GM13976 (cell line): Measurements from ENCODE around the gene LCN12.

Source experiments
- DNase-seq: peaks from one replicate; pipeline ENCODE4 v3.0.0; 2012; ENCODE audit warnings: low spot score
- in situ Hi-C: fragments of 300-500 bp; cut with MboI; formaldehyde crosslinking; loops from one replicate; pipeline ENCODE4 v1.12.0; 2022; ENCODE audit warnings: low sequenced_read_pairs, mixed read lengths, inconsistent platforms; ENCODE audit not compliant: unreplicated experiment
- TF ChIP-seq, protein P1 (sequence below): IDR thresholded peaks from 2 replicates; pipeline ENCODE4 v1.5.1; 2012; ENCODE audit warnings: borderline replicate concordance, mild to moderate bottlenecking; ENCODE audit not compliant: insufficient read depth; ENCODE audit errors: extremely low read depth, missing control alignments, control extremely low read depth

LCN12 gene

DNA sequence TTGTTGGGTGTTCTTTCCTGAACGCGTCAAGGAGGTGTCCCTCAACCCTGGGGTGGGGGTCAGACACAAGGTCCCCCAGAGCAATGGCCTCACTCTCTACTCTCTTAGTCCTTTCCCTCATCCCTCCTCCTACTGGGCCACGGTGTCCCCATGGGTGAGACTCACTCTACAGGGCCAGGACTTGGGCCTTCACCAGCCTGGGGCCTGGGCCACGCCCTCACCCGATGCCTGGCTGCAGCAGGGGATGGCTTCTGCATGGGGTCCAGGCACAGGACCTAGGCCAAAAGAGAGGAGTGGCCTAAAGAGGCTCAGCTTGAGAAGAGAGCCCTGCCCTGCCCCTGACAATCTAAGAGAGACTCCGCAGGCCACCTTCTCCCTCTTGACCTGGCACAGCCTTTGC, 5.8 kb downstream of the LCN12 start:
- DNase-seq, result no peak
- TF ChIP-seq, protein P1, sequence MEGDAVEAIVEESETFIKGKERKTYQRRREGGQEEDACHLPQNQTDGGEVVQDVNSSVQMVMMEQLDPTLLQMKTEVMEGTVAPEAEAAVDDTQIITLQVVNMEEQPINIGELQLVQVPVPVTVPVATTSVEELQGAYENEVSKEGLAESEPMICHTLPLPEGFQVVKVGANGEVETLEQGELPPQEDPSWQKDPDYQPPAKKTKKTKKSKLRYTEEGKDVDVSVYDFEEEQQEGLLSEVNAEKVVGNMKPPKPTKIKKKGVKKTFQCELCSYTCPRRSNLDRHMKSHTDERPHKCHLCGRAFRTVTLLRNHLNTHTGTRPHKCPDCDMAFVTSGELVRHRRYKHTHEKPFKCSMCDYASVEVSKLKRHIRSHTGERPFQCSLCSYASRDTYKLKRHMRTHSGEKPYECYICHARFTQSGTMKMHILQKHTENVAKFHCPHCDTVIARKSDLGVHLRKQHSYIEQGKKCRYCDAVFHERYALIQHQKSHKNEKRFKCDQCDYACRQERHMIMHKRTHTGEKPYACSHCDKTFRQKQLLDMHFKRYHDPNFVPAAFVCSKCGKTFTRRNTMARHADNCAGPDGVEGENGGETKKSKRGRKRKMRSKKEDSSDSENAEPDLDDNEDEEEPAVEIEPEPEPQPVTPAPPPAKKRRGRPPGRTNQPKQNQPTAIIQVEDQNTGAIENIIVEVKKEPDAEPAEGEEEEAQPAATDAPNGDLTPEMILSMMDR, result no peak
- in situ Hi-C loops, result no loop called here

DNA sequence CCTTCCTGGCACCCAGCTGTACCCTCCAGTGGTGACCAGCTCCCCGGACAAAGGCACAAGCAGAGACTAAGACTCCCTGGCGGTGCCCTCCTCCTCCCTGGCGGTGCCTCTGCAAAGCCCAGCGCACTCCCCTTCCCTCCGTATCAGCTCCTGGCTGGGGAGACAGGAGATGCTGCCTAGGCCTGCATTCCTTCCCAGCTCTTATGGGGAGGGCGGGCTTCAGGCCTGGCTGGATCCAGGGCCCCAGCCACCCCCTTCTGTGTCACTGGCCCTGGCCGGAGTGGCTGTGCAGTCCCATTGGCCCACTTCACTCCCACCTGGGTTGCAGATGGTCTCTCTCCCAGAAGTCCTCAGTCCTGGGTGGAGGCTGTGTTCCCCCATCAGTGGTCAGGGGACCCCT, 6.4 kb downstream of the LCN12 start:
- TF ChIP-seq, protein P1, result no peak
- DNase-seq, result no peak
- in situ Hi-C loops, result no loop called here

DNA sequence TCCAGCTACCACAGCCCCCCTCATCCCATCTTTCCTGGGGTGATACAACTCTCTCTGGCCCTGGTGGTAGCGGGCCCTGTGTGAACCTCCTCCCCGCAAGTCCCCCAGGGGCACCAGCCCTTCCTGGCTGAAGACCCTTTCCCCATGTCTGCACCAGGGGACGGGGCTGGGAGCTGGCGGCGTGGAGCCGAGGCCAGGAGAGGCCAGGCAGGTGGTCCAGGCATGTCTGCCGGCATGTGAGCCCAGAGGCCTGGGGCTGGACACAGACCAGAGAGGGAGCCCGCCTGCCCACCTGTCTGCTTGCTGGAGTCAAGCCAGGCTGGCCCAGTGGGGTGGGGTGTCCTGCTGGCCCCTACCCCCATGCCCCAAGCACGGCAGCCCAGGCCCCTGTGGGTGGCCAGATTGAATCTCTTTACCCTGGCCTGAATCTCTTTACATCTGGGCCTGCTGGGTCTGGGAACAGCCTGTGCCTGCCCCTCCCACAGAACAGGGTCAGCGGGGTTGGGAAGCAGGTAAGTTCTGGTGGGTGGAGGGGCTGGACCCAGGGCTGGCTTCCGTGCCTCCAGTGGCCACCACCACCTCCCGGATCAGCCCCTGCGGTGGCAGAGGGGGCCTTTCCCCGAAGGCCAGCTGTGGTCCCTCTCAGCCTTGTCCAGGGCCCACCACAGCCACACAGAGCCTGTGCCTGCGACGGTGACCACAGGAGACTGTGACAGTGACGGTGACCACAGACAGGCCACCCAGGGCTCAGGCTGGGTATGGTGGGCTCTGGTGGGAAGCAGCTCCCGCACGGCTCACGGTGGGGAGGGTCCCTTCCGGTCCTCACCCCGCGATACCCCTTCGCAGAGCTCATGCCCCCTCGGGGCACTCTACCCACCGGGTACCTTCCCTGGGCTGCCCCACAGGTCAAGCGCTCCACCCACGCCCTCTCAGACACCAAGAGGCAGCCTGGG, 7.1 kb downstream of the LCN12 start:
- TF ChIP-seq, protein P1, result no peak
- in situ Hi-C loops, result no loop called here
- no peak for DNase-seq

DNA sequence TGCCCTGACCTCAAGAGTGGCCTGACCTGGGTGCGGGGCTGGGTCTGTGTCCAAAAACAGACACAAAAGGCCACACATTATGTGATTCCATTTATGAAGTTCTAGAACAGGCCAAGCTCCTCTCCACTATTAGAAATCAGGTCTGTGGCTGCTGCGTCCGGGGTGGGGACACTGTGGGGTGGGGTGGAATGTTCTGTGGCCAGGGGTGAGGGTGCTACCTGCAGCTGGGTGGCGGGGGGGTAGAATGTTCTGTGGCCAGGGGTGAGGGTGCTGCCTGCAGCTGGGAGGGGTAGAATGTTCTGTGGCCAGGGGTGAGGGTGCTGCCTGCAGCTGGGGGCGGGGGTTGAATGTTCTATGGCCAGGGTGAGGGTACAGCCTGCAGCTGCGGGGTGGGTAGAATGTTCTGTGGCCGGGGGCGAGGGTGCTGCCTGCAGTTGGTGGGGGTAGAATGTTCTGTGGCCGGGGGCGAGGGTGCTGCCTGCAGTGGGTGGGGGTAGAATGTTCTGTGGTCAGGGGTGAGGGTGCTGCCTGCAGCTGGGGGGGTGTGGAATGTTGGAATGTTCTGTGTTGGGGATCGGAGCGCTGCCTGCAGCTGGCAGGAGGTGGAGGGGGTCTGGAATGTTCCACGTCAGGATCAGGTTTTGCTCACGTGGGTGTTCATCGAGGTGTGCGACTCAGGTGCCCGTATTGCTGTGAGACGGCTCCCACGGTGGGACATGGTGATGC, 8.3 kb downstream of the LCN12 start:
- in situ Hi-C loops, result no loop called here
- TF ChIP-seq, protein P1, result no peak
- no peak for DNase-seq

DNA sequence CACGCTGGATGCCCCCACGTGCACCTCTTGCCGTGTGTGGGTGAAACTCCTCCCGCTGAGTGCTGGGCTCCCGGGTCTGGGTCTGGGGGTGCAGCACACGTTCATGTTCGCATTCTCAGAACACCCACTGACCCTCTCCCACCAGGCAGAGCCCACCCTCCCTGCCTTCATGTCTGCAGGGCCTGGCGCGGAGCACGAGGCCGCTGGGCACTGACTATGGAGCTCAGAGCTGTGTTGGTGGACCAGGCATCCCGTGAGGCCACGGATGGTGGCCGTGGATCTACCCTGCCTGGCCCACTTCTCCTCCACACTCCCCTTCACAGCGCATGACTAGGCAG, 8.8 kb downstream of the LCN12 start:
- in situ Hi-C loops, result no loop called here
- DNase-seq, result no peak
- TF ChIP-seq, protein P1, result no peak

DNA sequence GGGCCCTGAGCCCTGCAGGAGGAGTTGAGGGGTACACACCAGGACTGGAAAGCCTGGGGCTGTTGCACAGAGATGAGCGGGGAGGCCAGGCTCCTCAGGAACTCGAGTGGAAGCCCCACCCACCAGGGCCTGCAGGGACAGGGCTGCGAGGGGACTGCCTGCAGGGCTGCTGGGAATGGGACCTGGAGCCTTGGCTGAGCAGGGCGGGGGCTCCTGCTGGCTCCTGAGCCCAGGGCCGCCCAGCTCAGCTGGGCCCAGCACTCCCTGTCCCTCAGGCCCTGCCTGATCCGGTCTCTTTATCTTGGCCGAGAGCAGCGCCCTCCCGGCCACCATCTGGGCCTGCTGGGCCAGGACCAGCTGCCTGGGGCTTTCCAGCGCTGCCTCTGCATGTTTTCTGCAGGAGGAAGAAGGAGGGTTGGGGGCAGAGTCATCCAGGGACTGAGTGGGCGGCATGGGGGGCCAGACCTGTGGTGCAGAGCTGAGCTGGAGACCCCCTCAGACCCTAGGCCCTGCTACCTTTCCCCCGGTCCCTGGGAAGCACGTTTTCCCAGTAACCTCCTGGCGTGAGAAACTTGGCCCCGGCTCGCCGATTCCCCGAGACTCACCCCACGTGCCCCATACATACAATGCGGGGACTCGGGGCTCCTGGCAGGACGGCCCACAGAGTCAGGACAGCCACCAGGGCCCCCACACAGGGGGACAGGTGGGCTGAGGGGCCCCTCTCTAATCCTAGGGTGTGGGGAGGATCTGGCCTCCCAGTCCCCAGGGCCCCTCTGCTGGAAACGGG, 9.4 kb downstream of the LCN12 start:
- no peak for DNase-seq
- in situ Hi-C loops, result no loop called here

More for the DNA sequence above, 9.4 kb downstream of the LCN12 start:
- TF ChIP-seq, protein P1, result no peak
